ENCODE measurements around the gene NUAK2.

Gene NUAK2

GRCh38 chr1:205319081-205320018 is 2.2 kb downstream of the NUAK2 start:
- peak; percentile 31 for DNase-seq (ENCODE audit: low spot score)

- no peak for DNase-seq (ENCODE audit: low spot score)
These were observed 3.1 kb downstream of the NUAK2 start for GRCh38 chr1:205318231-205318991.

- no peak for DNase-seq (ENCODE audit: low spot score)
These were observed 4.1 kb downstream of the NUAK2 start for GRCh38 chr1:205317311-205317917.

GRCh38 chr1:205316161-205316566 is 5.4 kb downstream of the NUAK2 start:
- DNase-seq (ENCODE audit: low spot score): no peak

- DNase-seq (ENCODE audit: low spot score): peak; percentile 14
These were observed 6.4 kb downstream of the NUAK2 start for GRCh38 chr1:205315008-205315618.

GRCh38 chr1:205313563-205314308 is 7.8 kb downstream of the NUAK2 start:
- DNase-seq (ENCODE audit: low spot score): peak; percentile 45

GRCh38 chr1:205312866-205313562 is 8.5 kb downstream of the NUAK2 start:
- no peak for DNase-seq (ENCODE audit: low spot score)

GRCh38 chr1:205310976-205311704 is 10.4 kb downstream of the NUAK2 start:
- no peak for DNase-seq (ENCODE audit: low spot score)

GRCh38 chr1:205309741-205310140 is 11.8 kb downstream of the NUAK2 start:
- DNase-seq (ENCODE audit: low spot score): no peak

- no peak for DNase-seq (ENCODE audit: low spot score)
These were observed 14.5 kb downstream of the NUAK2 start for GRCh38 chr1:205306929-205307566.

GRCh38 chr1:205304695-205305070 is 16.9 kb downstream of the NUAK2 start:
- DNase-seq (ENCODE audit: low spot score): no peak

- DNase-seq (ENCODE audit: low spot score): no peak
These were observed 17.4 kb downstream of the NUAK2 start for GRCh38 chr1:205304046-205304694.

- DNase-seq (ENCODE audit: low spot score): no peak
These were observed 18.2 kb downstream of the NUAK2 start for GRCh38 chr1:205303247-205303888.

GRCh38 chr1:205301842-205302588 is 19.5 kb downstream of the NUAK2 start:
- no peak for DNase-seq (ENCODE audit: low spot score)

GRCh38 chr1:205301205-205301821 is 20.2 kb downstream of the NUAK2 start:
- DNase-seq (ENCODE audit: low spot score): no peak

GRCh38 chr1:205300149-205300548 is 21.4 kb downstream of the NUAK2 start:
- DNase-seq (ENCODE audit: low spot score): no peak

GRCh38 chr1:205298191-205298994 is 23.2 kb downstream of the NUAK2 start:
- DNase-seq (ENCODE audit: low spot score): no peak
